SK-N-SH treated with all-trans-retinoic acid at 6 μM for 48 hours (cell line): Measurements from ENCODE around the gene SNRPF.

Source experiments
- ATAC-seq: fragments of 200-7000 bp; cut with Tn5 transposase; 3 replicates; pipeline ENCODE4 v1.9.1; 2020; ENCODE audit warnings: mild to moderate bottlenecking, moderate library complexity
- BACH2 ChIP-seq: fragments of 250-450 bp; sonication (Bioruptor Pico); IDR thresholded peaks from 2 replicates; pipeline ENCODE4 v1.9.0; 2021; ENCODE audit warnings: mild to moderate bottlenecking, borderline replicate concordance
- CSDC2 ChIP-seq: fragments of 250-450 bp; sonication (Bioruptor Pico); IDR thresholded peaks from 2 replicates; pipeline ENCODE4 v1.5.0; 2020; ENCODE audit warnings: mild to moderate bottlenecking, moderate library complexity
- ESRRG ChIP-seq: fragments of 250-450 bp; sonication (Bioruptor Pico); IDR thresholded peaks from 2 replicates; pipeline ENCODE4 v1.6.1; 2021; ENCODE audit warnings: mild to moderate bottlenecking
- GLIS3 ChIP-seq: fragments of 250-450 bp; sonication (Bioruptor Pico); IDR thresholded peaks from 2 replicates; pipeline ENCODE4 v1.5.0; 2020; ENCODE audit warnings: mild to moderate bottlenecking, moderate library complexity
- ISL1 ChIP-seq: fragments of 250-450 bp; sonication (Bioruptor Pico); IDR thresholded peaks from 2 replicates; pipeline ENCODE4 v2.1.2; 2022; ENCODE audit warnings: mild to moderate bottlenecking, moderate library complexity
- OSR1 ChIP-seq: fragments of 250-450 bp; sonication (Bioruptor Pico); IDR thresholded peaks from 2 replicates; pipeline ENCODE4 v1.8.0; 2022; ENCODE audit warnings: moderate library complexity, mild to moderate bottlenecking, inconsistent platforms
- PPARA ChIP-seq: fragments of 250-450 bp; sonication (Bioruptor Pico); IDR thresholded peaks from 2 replicates; pipeline ENCODE4 v1.5.0; 2020; ENCODE audit warnings: mild to moderate bottlenecking, borderline replicate concordance
- RARB ChIP-seq: fragments of 250-450 bp; sonication (Bioruptor Pico); IDR thresholded peaks from 2 replicates; pipeline ENCODE4 v1.8.0; 2021; ENCODE audit warnings: mild to moderate bottlenecking, moderate library complexity
- SNAI2 ChIP-seq: fragments of 250-450 bp; sonication (Bioruptor Pico); IDR thresholded peaks from 2 replicates; pipeline ENCODE4 v1.5.0; 2020; ENCODE audit warnings: mild to moderate bottlenecking, moderate library complexity
- TCF4 ChIP-seq: fragments of 250-450 bp; sonication (Bioruptor Pico); IDR thresholded peaks from 2 replicates; pipeline ENCODE4 v1.8.0; 2021; ENCODE audit warnings: mild to moderate bottlenecking, moderate library complexity, borderline replicate concordance
- TOX ChIP-seq: fragments of 250-450 bp; sonication (Bioruptor Pico); IDR thresholded peaks from 2 replicates; pipeline ENCODE4 v1.8.0; 2021; ENCODE audit warnings: mild to moderate bottlenecking, moderate library complexity, borderline replicate concordance
- ZC3H10 ChIP-seq: fragments of 250-450 bp; sonication (Bioruptor Pico); IDR thresholded peaks from 2 replicates; pipeline ENCODE4 v1.5.1; 2021; ENCODE audit warnings: mild to moderate bottlenecking, moderate library complexity
- ZFP3 ChIP-seq: fragments of 250-450 bp; sonication (Bioruptor Pico); IDR thresholded peaks from 2 replicates; pipeline ENCODE4 v1.5.0; 2020; ENCODE audit warnings: mild to moderate bottlenecking, moderate library complexity
- ZFP30 ChIP-seq: fragments of 450-650 bp; formaldehyde crosslinking; IDR thresholded peaks from 2 replicates; pipeline ENCODE4 v1.5.0; 2022; ENCODE audit warnings: mild to moderate bottlenecking, moderate library complexity
- ZNF565 ChIP-seq: fragments of 450-650 bp; formaldehyde crosslinking; conservative IDR thresholded peaks from 2 replicates; pipeline ENCODE4 v1.5.0; 2020; ENCODE audit warnings: low read depth, mild to moderate bottlenecking, moderate library complexity
- ZNF8 ChIP-seq: fragments of 450-650 bp; formaldehyde crosslinking; IDR thresholded peaks from 2 replicates; pipeline ENCODE4 v1.5.0; 2020; ENCODE audit warnings: mild to moderate bottlenecking, moderate library complexity
- TF ChIP-seq, protein P1 (sequence below): fragments of 250-450 bp; sonication (Bioruptor Pico); IDR thresholded peaks from 2 replicates; pipeline ENCODE4 v1.8.0; 2021; ENCODE audit warnings: low read depth, mild to moderate bottlenecking, moderate library complexity, borderline replicate concordance
- TF ChIP-seq, protein P2 (sequence below): fragments of 250-450 bp; sonication (Bioruptor Pico); IDR thresholded peaks from 2 replicates; pipeline ENCODE4 v1.5.1; 2021; ENCODE audit warnings: mild to moderate bottlenecking, moderate library complexity
- TF ChIP-seq, protein P3 (sequence below): fragments of 250-450 bp; sonication (Bioruptor Pico); IDR thresholded peaks from 2 replicates; pipeline ENCODE4 v1.5.1; 2020; ENCODE audit warnings: low read depth, mild to moderate bottlenecking, moderate library complexity
- TF ChIP-seq, protein P4 (sequence below): fragments of 250-450 bp; sonication (Bioruptor Pico); IDR thresholded peaks from 2 replicates; pipeline ENCODE4 v1.8.0; 2020; ENCODE audit warnings: mild to moderate bottlenecking, moderate library complexity, borderline replicate concordance

Gene SNRPF

DNA sequence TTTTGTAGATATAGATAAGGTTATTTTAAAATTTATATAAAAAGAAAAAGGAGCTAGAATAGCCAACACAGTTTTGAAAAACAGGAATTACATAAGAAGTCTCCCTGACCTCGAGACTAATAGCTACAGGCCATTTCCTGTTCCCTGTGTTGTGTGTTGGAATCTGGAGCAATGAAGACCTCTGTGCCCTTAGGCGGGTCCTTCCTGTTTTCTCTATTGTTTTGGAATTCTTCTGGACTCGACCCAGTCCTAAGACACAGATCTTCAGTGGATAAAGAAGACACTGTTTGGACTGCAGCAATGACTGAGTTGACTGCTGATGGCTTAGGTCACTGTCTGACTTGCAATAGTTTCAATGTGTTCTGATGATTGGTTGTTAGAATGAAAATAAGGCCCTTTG, 26.2 kb downstream of the SNRPF start (continued):
- TF ChIP-seq, protein P1, sequence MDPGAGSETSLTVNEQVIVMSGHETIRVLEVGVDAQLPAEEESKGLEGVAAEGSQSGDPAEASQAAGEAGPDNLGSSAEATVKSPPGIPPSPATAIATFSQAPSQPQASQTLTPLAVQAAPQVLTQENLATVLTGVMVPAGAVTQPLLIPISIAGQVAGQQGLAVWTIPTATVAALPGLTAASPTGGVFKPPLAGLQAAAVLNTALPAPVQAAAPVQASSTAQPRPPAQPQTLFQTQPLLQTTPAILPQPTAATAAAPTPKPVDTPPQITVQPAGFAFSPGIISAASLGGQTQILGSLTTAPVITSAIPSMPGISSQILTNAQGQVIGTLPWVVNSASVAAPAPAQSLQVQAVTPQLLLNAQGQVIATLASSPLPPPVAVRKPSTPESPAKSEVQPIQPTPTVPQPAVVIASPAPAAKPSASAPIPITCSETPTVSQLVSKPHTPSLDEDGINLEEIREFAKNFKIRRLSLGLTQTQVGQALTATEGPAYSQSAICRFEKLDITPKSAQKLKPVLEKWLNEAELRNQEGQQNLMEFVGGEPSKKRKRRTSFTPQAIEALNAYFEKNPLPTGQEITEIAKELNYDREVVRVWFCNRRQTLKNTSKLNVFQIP: no peak
- TF ChIP-seq TOX: no peak
- no peak for TF ChIP-seq TCF4
- no peak for TF ChIP-seq OSR1 (CRISPR knock-in tag)

DNA sequence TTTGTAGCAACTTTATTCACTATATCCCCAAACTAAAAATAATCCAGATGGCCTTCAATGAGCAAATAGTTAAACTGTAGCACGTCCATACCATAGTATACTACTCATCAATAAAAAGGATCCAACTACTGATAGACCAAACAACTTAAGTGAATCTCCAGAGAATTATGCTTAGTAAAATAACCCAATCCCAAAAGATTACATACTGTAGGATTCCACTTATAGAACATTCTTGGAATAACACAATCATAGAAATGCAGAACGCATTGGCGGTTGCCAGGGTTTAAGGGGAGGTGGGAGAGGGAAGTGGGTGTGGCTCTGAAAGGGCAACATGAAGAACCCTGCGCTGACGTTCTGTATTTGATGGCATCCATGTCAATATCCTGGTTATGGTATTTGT, 28.6 kb downstream of the SNRPF start:
- no peak for TF ChIP-seq ZFP3 (CRISPR knock-in tag)
- TF ChIP-seq RARB: no peak
- TF ChIP-seq, protein P2, sequence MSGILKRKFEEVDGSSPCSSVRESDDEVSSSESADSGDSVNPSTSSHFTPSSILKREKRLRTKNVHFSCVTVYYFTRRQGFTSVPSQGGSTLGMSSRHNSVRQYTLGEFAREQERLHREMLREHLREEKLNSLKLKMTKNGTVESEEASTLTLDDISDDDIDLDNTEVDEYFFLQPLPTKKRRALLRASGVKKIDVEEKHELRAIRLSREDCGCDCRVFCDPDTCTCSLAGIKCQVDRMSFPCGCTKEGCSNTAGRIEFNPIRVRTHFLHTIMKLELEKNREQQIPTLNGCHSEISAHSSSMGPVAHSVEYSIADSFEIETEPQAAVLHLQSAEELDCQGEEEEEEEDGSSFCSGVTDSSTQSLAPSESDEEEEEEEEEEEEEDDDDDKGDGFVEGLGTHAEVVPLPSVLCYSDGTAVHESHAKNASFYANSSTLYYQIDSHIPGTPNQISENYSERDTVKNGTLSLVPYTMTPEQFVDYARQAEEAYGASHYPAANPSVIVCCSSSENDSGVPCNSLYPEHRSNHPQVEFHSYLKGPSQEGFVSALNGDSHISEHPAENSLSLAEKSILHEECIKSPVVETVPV (CRISPR knock-in tag): no peak
- TF ChIP-seq, protein P3, sequence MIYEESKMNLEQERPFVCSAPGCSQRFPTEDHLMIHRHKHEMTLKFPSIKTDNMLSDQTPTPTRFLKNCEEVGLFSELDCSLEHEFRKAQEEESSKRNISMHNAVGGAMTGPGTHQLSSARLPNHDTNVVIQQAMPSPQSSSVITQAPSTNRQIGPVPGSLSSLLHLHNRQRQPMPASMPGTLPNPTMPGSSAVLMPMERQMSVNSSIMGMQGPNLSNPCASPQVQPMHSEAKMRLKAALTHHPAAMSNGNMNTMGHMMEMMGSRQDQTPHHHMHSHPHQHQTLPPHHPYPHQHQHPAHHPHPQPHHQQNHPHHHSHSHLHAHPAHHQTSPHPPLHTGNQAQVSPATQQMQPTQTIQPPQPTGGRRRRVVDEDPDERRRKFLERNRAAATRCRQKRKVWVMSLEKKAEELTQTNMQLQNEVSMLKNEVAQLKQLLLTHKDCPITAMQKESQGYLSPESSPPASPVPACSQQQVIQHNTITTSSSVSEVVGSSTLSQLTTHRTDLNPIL (CRISPR knock-in tag): no peak
- no peak for TF ChIP-seq ISL1
- TF ChIP-seq, protein P1: no peak
- TF ChIP-seq TCF4: no peak
- no peak for TF ChIP-seq ESRRG (CRISPR knock-in tag)
- TF ChIP-seq GLIS3: no peak
- TF ChIP-seq ZFP30 (CRISPR knock-in tag): no peak
- TF ChIP-seq ZNF8 (CRISPR knock-in tag): no peak
- TF ChIP-seq TOX: no peak
- TF ChIP-seq, protein P4, sequence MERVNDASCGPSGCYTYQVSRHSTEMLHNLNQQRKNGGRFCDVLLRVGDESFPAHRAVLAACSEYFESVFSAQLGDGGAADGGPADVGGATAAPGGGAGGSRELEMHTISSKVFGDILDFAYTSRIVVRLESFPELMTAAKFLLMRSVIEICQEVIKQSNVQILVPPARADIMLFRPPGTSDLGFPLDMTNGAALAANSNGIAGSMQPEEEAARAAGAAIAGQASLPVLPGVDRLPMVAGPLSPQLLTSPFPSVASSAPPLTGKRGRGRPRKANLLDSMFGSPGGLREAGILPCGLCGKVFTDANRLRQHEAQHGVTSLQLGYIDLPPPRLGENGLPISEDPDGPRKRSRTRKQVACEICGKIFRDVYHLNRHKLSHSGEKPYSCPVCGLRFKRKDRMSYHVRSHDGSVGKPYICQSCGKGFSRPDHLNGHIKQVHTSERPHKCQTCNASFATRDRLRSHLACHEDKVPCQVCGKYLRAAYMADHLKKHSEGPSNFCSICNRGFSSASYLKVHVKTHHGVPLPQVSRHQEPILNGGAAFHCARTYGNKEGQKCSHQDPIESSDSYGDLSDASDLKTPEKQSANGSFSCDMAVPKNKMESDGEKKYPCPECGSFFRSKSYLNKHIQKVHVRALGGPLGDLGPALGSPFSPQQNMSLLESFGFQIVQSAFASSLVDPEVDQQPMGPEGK (CRISPR knock-in tag): no peak
- no peak for TF ChIP-seq PPARA
- TF ChIP-seq CSDC2 (CRISPR knock-in tag): no peak
- TF ChIP-seq ZNF565 (CRISPR knock-in tag): no peak
- no peak for TF ChIP-seq OSR1 (CRISPR knock-in tag)
- TF ChIP-seq ZC3H10 (CRISPR knock-in tag): no peak
- TF ChIP-seq SNAI2 (CRISPR knock-in tag): no peak
- TF ChIP-seq BACH2: no peak
- TF ChIP-seq, all 23 proteins: peak for 0
- no peak for ATAC-seq

DNA sequence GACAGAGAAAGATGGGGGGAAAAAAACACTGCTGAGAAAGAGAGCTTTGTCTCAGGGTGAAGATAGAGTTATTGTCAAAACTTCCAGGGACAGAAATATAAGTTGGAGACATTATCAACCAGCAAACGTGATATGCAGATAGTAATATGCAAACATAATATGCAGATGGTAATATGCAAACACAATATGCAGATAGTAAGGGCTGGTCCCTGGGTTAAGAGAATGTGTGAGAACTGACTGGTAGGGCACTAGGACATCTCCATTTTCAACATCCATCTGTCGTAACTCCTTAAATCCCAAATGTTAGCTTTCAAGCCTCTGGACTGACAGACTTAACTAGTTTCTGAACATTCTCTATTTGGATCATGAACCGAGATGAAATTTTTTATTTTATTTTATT, 32.2 kb downstream of the SNRPF start:
- ATAC-seq: no peak
- TF ChIP-seq BACH2: no peak
- TF ChIP-seq, protein P2 (CRISPR knock-in tag): no peak
- no peak for TF ChIP-seq ISL1
- no peak for TF ChIP-seq ZFP3 (CRISPR knock-in tag)
- no peak for TF ChIP-seq ESRRG (CRISPR knock-in tag)
- TF ChIP-seq, protein P1: no peak
- no peak for TF ChIP-seq SNAI2 (CRISPR knock-in tag)
